K562 (cell line): ENCODE data around the gene MED29. TPM values are rescaled to one million over a fixed set of nuclear protein-coding genes. Genes with fewer than 3 reads are reported as not detected.

Experiments
- CCNT2 ChIP-seq: IDR thresholded peaks from 2 replicates; pipeline ENCODE4 v1.6.1; 2011; ENCODE audit warnings: borderline replicate concordance, low read depth, mild to moderate bottlenecking, moderate library complexity, mixed read lengths, low read length; ENCODE audit not compliant: insufficient read length; ENCODE audit errors: extremely low read depth
- CEBPG ChIP-seq, 3 experiments: fragments of 200-800 bp in 1 of 3; sonication (Bioruptor generic) in 1 of 3; sonication (generic) in 1 of 3; formaldehyde crosslinking in 1 of 3; IDR thresholded peaks in 2 of 3; conservative IDR thresholded peaks in 1 of 3; 2 replicates each; pipeline versions ENCODE4 v1.6.1 to v1.8.0; 2016 to 2022; ENCODE audit warnings: missing compliant biosample characterization in 2 of 3, missing genetic modification characterization in 2 of 3, mild to moderate bottlenecking in 1 of 3, missing genetic modification reagents in 1 of 3
- CREM ChIP-seq: IDR thresholded peaks from 2 replicates; pipeline ENCODE4 v1.6.1; 2014; ENCODE audit warnings: antibody characterized with exemption, low read depth
- ELF2 ChIP-seq: fragments of 250-450 bp; sonication (Bioruptor Pico); IDR thresholded peaks from 2 replicates; pipeline ENCODE4 v1.5.0; 2021; ENCODE audit warnings: mild to moderate bottlenecking
- MAFG ChIP-seq: fragments of 450-650 bp; conservative IDR thresholded peaks from 2 replicates; pipeline ENCODE4 v1.6.1; 2016; ENCODE audit warnings: missing genetic modification characterization, missing compliant biosample characterization
- PHB ChIP-seq: fragments of 250-450 bp; sonication (Bioruptor Pico); IDR thresholded peaks from 2 replicates; pipeline ENCODE4 v1.5.0; 2021
- POLR2AphosphoS2 ChIP-seq: IDR thresholded peaks from 2 replicates; pipeline ENCODE4 v1.6.1; 2012; ENCODE audit warnings: low read length, improper control_type of control experiment
- RBM34 ChIP-seq: fragments of 200-400 bp; formaldehyde crosslinking; IDR thresholded peaks from 2 replicates; pipeline ENCODE4 v1.6.1; 2018; ENCODE audit warnings: low read length, borderline replicate concordance; ENCODE audit not compliant: insufficient read depth
- SREBF1 ChIP-seq: fragments of 150-350 bp; IDR thresholded peaks from 2 replicates; pipeline ENCODE4 v1.6.1; 2014; ENCODE audit warnings: antibody characterized with exemption, low read depth, low read length, borderline replicate concordance
- ZNF316 ChIP-seq: fragments of 450-650 bp; IDR thresholded peaks from 2 replicates; pipeline ENCODE4 v1.6.1; 2016
- polyA plus RNA-seq, 8 experiments: library from polyadenylated mRNA; depleted of rRNA in 4 of 8; stranded (reverse) in 5 of 8; unstranded in 3 of 8; fragments of >200 nt; fragmentation: Nextera tagmentation in 2 of 8; fragmentation: Illumina TruSeq in 1 of 8; extraction: Ambion mirVana in 2 of 8; extraction: Trizol in 1 of 8; gene quantifications; 2 replicates each; pipeline versions ENCODE4 v1.2.1 to v1.2.3, GENCODE V29; 2011 to 2014; ENCODE audit warnings: inconsistent platforms in 1 of 8, missing spikeins in 1 of 8
- total RNA-seq, 7 experiments: library from RNA; depleted of rRNA in 6 of 7; stranded (reverse); fragments of >200 nt in 6 of 7; fragmentation: Illumina TruSeq in 2 of 7; extraction: Trizol in 2 of 7; gene quantifications; 2 replicates each; pipeline versions ENCODE4 v1.2.1 to v1.2.3, GENCODE V29; 2011 to 2021; ENCODE audit warnings: low replicate concordance in 1 of 7
- TF ChIP-seq, protein P1 (sequence below): sonication (generic); formaldehyde crosslinking; IDR thresholded peaks from 2 replicates; pipeline ENCODE4 v1.8.0; 2022; ENCODE audit warnings: mild to moderate bottlenecking, missing genetic modification reagents
- TF ChIP-seq, protein P2 (sequence below): fragments of 250-450 bp; sonication (Bioruptor Pico); IDR thresholded peaks from 2 replicates; pipeline ENCODE4 v1.4.0; 2020; ENCODE audit warnings: mild to moderate bottlenecking, moderate library complexity, borderline replicate concordance
- TF ChIP-seq, protein P3 (sequence below), 2 experiments: fragments of 450-650 bp in 1 of 2; sonication (generic) in 1 of 2; formaldehyde crosslinking; conservative IDR thresholded peaks; 2 replicates each; pipeline versions ENCODE4 v1.4.0 to v1.8.1; 2020 to 2022; ENCODE audit warnings: mild to moderate bottlenecking in 1 of 2, missing genetic modification reagents in 1 of 2
- TF ChIP-seq, protein P4 (sequence below), 3 experiments: IDR thresholded peaks in 2 of 3; conservative IDR thresholded peaks in 1 of 3; 2 replicates each; pipeline ENCODE4 v1.5.1; 2011 to 2012; ENCODE audit warnings: low read length in 3 of 3, mild to moderate bottlenecking in 3 of 3, control low read depth in 2 of 3, improper control_type of control experiment in 1 of 3, inconsistent platforms in 1 of 3, low read depth in 1 of 3, mixed read lengths in 1 of 3, moderate library complexity in 1 of 3; ENCODE audit not compliant: insufficient read depth in 2 of 3

The MED29 gene
- total and polyA plus RNA-seq, 9 of the 15 experiments (the other 6 are each of a cell fraction or from before 2014, with no cell fraction given) = 1.8 to 22.6 (median 12.4) TPM

DNA sequence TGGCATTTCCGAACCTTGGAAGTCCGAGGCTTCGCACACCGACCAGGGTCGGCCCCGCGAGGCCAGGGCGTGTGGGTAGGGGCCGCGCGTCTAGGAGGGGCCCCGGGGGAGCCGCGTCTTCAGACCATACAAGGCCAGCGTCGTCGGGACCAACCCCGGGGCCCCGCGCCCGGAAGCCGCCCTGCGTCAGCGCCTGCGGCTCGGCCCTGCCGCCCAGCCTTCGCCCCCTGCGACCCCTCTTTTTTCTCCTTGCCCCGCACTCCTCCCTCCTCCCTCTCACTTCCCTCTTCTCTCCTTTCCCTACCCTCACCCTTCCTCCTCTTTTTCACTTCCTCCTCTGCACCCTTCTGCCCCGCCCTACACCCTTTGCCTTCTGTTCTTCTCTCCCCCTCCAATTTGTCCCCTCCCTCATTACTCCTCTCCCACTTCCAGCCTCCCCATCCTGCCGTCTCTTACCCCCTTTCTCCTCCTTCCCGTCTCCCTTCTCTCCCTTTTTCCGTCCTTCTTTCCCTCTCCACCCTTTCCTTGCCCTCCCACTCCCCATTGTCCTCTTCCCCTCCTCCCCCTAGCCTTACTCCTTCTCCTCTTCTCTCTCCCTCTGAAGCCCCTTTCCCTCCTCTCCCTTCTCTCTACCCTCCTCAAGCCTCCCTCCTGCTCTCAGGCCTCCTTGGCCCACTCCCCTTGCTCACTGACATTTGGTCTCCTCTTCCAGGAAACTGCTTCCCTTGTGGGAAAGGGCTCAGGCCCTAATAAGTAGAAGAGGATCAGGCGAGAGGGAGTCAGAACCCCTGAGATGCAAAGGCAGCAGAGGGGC, 19.0 kb downstream of the MED29 start (continued):
- TF ChIP-seq RBM34 (no peak), POLR2AphosphoS2 (no peak), SREBF1 (no peak), PHB (CRISPR knock-in tag) (peak; percentile 64; the same call in 1 of the 2 replicates), CCNT2 (peak; percentile 55), ELF2 (CRISPR knock-in tag) (no peak), ZNF316 (peak; percentile 18; the same call in 1 of the 2 replicates), CREM (0 out of 2 replicates have a peak, but pooled peaks have one; percentile 13), CEBPG (CRISPR knock-in tag; IDR thresholded peaks at IDR 0.05) (no peak), CEBPG (tag; conservative IDR thresholded peaks at IDR 0.05 in 1 of 2, IDR thresholded peaks at IDR 0.05 in 1 of 2) (no peak), MAFG (tag) (no peak)
- TF ChIP-seq, protein P1, sequence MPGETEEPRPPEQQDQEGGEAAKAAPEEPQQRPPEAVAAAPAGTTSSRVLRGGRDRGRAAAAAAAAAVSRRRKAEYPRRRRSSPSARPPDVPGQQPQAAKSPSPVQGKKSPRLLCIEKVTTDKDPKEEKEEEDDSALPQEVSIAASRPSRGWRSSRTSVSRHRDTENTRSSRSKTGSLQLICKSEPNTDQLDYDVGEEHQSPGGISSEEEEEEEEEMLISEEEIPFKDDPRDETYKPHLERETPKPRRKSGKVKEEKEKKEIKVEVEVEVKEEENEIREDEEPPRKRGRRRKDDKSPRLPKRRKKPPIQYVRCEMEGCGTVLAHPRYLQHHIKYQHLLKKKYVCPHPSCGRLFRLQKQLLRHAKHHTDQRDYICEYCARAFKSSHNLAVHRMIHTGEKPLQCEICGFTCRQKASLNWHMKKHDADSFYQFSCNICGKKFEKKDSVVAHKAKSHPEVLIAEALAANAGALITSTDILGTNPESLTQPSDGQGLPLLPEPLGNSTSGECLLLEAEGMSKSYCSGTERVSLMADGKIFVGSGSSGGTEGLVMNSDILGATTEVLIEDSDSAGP (CRISPR knock-in tag) = no peak
- TF ChIP-seq, protein P2, sequence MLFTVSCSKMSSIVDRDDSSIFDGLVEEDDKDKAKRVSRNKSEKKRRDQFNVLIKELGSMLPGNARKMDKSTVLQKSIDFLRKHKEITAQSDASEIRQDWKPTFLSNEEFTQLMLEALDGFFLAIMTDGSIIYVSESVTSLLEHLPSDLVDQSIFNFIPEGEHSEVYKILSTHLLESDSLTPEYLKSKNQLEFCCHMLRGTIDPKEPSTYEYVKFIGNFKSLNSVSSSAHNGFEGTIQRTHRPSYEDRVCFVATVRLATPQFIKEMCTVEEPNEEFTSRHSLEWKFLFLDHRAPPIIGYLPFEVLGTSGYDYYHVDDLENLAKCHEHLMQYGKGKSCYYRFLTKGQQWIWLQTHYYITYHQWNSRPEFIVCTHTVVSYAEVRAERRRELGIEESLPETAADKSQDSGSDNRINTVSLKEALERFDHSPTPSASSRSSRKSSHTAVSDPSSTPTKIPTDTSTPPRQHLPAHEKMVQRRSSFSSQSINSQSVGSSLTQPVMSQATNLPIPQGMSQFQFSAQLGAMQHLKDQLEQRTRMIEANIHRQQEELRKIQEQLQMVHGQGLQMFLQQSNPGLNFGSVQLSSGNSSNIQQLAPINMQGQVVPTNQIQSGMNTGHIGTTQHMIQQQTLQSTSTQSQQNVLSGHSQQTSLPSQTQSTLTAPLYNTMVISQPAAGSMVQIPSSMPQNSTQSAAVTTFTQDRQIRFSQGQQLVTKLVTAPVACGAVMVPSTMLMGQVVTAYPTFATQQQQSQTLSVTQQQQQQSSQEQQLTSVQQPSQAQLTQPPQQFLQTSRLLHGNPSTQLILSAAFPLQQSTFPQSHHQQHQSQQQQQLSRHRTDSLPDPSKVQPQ (CRISPR knock-in tag) = no peak
- TF ChIP-seq, protein P3, sequence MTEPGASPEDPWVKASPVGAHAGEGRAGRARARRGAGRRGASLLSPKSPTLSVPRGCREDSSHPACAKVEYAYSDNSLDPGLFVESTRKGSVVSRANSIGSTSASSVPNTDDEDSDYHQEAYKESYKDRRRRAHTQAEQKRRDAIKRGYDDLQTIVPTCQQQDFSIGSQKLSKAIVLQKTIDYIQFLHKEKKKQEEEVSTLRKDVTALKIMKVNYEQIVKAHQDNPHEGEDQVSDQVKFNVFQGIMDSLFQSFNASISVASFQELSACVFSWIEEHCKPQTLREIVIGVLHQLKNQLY (CRISPR knock-in tag; conservative IDR thresholded peaks at IDR 0.05) = no peak
- TF ChIP-seq, protein P4, sequence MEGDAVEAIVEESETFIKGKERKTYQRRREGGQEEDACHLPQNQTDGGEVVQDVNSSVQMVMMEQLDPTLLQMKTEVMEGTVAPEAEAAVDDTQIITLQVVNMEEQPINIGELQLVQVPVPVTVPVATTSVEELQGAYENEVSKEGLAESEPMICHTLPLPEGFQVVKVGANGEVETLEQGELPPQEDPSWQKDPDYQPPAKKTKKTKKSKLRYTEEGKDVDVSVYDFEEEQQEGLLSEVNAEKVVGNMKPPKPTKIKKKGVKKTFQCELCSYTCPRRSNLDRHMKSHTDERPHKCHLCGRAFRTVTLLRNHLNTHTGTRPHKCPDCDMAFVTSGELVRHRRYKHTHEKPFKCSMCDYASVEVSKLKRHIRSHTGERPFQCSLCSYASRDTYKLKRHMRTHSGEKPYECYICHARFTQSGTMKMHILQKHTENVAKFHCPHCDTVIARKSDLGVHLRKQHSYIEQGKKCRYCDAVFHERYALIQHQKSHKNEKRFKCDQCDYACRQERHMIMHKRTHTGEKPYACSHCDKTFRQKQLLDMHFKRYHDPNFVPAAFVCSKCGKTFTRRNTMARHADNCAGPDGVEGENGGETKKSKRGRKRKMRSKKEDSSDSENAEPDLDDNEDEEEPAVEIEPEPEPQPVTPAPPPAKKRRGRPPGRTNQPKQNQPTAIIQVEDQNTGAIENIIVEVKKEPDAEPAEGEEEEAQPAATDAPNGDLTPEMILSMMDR (IDR thresholded peaks at IDR 0.05 in 2 of 3, conservative IDR thresholded peaks at IDR 0.05 in 1 of 3; ENCODE audit: insufficient read depth in 2 of 3, low read depth in 1 of 3, low read length in 3 of 3) = no peak
